HG02938 (cell line): ENCODE results near the gene TMTC1.

ENCODE experiments used
- ATAC-seq: cut with Tn5 transposase; IDR thresholded peaks from one replicate; pipeline ENCODE4 v1.9.1; 2021; ENCODE audit warnings: mild to moderate bottlenecking, moderate library complexity; ENCODE audit not compliant: unreplicated experiment

Gene TMTC1

DNA sequence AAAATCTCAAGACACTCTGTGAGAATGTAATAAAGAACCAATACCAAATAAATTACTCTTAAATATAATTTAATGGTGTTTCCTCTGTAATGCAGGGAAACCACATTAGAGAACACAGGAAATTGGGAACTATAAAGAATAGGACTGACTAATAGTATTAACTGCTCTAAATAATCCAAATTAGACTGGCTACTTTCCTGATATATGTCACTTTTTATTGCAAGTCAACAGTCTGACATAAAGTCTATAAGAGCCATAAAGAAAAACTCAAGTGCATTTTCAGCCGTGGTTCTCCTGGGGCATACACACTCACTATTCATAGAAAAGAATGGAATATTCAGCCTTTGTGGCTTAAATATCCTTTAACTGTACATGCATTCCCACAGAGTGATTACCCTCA lies 161.5 kb downstream of the TMTC1 start:
- no peak for ATAC-seq

DNA sequence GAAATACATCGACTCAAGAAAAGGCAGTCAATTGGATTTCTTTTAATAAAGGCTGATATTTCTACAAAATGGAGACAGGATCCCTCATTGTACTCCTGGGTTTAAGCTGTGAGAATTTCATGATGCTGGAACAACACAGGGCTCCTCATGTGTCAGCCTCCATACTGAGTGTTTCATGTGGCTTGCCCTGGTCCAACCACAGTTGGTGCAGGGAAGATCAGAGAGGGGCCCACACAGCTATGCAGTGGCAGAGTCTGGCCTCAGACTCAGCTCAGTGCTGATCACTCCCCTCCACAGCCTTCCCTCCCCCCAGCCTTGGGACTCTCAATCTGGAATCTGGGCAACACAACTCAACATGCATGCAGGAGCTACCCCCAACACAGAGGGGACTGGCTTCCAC lies 163.7 kb downstream of the TMTC1 start:
- no peak for ATAC-seq

DNA sequence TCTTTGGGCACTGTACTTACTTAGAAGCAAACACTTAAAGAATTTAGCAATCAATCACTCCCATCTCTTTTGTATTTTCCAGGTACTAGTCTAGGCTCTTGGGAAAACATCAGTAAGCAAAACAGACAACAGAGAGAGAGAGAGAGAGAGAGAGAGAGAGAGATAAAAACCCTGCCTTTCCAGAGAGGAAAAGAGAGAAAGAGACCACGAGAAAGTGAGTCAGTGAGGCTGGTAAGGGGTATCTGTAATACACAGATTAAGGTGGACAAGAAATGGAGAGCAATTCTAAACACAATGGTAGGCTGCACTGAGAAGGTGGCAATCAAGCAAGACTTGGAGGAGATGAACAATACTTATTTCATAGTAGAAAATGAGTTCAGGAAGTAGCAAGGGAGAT lies 166.3 kb downstream of the TMTC1 start:
- ATAC-seq = no peak

DNA sequence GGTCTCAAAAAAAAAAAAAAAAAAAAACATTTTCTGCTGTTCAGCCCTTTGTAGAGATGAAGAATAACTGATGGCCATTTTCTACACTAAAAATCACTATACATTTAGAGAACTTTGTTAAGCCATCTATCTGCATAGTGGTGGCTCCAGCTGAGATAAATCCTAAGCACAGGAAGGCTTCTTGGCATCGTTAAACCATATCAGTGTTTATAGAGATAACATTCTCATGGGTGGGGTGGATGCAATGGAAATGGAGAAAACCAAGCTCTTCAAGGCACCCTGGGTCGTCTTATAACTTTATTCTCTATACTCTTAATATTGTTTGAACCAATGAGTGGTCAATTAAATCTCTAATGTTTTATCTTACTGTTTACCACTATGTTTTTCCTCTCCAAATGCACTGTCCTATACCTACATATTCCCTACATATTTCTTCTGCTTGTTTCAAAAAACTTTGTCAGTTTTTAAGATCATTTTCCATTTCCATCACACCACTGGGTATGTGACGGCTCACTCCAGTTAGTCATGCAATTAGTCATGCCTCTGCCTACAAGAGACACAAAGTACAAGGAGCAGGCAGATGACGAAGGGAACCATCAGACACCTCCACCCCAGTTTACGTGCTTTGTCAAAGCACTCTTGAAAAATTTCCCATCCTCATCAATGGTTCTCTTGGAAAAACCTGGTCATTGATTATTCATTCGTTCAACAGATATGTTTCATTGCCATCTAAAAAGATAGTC lies 166.9 kb downstream of the TMTC1 start:
- no peak for ATAC-seq

DNA sequence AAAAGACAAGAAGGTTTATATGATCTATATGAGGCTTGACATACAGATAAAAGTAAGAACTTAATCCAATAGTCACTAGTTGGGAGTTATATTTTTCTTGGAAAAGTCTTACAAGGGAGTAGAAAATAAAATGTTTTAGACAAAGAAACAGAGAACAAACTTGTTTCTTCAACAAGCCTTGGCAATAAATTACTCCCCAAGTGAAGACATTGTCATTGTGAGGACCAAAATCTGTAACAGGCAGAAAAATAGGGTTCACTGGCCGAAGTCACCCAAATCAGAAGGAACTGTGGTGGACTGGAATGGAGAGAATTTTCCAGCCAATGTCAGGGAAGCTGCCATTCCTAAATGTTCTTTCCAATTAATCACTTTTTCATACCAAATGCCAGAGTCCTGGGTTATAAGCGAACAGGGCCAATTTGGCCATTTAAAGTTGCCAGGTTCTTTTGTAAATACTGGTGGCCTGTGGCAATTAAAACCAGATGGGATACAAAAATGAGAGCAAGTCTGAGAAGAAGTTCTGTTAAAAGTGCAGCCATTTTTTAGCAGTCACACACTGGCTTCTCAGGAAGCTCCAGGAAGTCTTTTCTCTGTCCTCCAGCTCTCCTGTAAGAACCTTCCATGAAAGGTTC lies 168.9 kb downstream of the TMTC1 start:
- no peak for ATAC-seq

GRCh38 chr12:29612912-29613311 lies 170.8 kb downstream of the TMTC1 start:
- ATAC-seq = no peak

GRCh38 chr12:29611906-29612305 lies 171.8 kb downstream of the TMTC1 start:
- ATAC-seq = no peak

DNA sequence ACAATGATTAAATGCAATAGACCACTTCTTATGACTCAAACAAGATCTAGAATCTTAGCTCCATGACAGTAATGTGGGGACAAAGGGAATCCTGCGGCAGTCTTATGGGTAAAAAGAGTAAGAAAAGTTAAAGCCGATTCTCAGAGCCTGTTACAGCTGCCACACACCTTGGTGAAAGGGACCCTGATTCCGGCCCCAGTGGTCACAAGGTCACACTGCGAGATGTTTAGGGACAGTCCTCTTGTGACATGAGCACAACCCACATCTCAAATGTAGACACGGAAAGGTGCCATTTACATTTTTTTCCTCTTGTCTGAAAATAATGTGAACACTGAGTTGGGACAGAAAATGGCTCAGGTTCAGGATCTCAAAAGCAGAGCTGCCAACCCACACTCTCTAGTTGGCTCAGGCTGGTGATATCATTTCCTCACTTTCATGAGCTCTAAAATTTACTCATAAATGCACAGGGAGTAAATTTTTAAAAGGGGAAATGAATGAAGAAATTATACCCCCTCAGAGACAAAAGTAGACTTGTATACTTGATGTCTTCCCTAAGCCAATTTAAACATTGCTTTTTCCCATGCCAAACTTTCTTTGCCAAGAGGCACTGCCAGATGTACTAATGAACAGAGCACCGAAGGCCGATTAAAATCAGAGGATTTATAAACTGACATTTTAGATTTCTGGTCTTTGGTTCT lies 173.1 kb downstream of the TMTC1 start:
- no peak for ATAC-seq

- ATAC-seq = no peak
Measured at GRCh38 chr12:29609431-29610215, 174.1 kb downstream of the TMTC1 start.

GRCh38 chr12:29608581-29608980 lies 175.2 kb downstream of the TMTC1 start:
- ATAC-seq = no peak

GRCh38 chr12:29599381-29599780 lies 184.4 kb downstream of the TMTC1 start:
- ATAC-seq = no peak

DNA sequence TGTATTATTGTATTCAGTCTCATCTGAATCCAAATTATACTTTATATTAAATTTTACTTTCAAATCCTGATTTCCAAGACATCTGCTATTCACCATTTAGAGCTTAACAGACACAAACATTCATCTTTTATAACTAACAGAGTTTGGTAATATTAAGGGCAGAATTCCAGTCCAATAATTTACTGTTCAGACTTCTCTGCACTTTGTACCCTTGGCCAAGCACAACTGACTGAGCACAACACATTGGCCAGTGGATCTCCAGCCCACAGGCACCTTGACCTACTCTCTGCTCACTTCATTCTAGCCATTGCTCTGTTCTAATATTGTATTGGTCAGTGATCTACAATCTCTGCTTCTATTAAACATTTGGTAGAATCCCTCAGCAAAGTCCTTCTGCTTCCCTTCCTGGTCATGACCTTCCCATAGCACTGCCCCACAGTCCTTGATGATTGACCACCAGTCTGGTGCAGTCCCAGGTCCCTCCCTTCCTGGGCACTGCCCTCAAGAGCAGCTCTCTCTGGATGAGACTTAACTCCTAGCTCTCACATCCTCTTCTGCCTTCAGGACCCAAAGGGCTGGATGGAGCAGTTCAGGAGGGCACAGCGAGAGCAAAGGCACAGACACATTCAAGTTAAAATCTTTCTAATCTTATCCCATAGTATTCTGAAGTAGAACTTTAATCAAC lies 188.5 kb downstream of the TMTC1 start:
- no peak for ATAC-seq

GRCh38 chr12:29593001-29593400 lies 190.7 kb downstream of the TMTC1 start:
- no peak for ATAC-seq

- ATAC-seq = no peak
Measured at GRCh38 chr12:29591140-29592020, 192.4 kb downstream of the TMTC1 start.

GRCh38 chr12:29589851-29590250 lies 193.9 kb downstream of the TMTC1 start:
- ATAC-seq = no peak

- ATAC-seq = no peak
Measured at GRCh38 chr12:29589286-29589820, 194.4 kb downstream of the TMTC1 start.

DNA sequence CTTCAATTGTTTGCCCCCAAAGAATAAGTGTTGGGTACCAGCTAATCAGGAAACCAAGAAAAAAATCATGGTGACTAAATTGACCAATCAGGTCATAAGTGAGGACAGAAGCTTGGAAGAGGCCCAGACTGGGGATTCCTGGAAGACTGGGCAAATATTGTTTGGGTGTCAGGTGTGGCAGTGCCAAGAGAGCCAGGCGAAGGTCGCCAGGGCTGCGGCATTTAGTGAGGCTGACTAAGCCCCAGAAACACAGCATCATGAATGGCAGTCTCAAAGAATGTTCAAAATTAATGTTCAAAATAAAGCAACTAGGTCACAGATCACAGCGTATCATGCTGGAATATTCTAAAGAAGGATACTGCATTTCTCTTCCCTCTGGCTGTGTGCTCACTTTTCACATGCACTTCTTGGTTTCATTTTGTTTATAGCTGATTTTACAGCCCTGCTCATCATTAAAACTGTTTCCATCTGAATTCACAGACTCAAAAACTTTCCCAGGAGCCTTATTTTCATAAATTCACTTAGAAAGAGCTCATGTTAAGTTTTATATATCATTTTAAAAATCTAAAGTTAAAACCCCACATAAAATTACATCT lies 201.0 kb downstream of the TMTC1 start:
- no peak for ATAC-seq

DNA sequence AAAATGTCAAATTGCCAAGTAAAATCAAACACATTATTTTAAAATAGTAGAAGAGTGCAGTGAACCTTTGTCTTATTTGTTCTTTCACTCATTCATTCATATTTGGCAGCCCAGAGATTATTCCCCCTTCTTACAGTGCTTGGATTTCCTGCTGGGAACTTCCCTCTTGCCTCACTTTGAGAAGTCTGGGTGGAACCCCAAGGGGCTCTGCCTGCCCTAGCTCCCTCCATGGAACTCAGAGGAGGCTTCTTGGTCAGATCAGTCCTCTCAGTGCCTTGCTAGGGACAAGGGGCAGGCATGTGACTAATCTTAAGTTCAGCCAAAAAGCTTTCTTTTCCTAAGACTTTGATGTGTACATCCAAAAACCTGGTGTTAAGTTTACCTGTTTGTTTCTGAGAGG lies 201.6 kb downstream of the TMTC1 start:
- ATAC-seq = no peak

DNA sequence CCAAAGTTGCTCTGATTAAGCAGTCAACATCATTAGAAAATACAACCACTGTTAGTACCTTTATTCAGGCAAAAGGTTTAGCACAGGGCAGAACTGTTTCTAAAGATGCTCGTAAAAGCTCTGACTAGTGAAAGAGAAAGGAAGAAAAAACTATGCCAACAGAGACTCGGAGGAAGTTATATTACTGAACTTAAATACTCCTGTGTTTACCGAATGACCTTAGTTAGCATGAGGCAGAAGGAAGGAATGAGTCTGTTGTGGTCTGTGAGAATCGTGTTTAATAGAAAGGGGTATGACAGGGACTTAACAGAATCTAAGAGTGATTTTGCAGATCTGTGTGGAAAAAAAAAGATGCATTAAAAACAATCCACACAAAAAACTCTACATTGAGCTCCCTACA lies 202.1 kb downstream of the TMTC1 start:
- ATAC-seq = no peak
